Choroid plexus epithelial cell (primary cell): ENCODE results near the gene P2RX1.

ENCODE experiments used
- DNase-seq: peaks from one replicate; pipeline ENCODE4 v3.0.0-alpha.2; 2010; ENCODE audit warnings: low read depth
- H3K4me3 ChIP-seq: 2 replicates; pipeline ENCODE4 v1.5.1; 2011; ENCODE audit warnings: low read depth, mild to moderate bottlenecking, control low read depth, low read length, moderate library complexity
- TF ChIP-seq, protein P1 (sequence below): conservative IDR thresholded peaks from 2 replicates; pipeline ENCODE4 v1.5.1; 2011; ENCODE audit warnings: low read depth, mild to moderate bottlenecking, control low read depth, inconsistent platforms, low read length, moderate library complexity

Gene P2RX1

GRCh38 chr17:3847165-3847670, 69.0 kb downstream of the P2RX1 start:
- no peak for DNase-seq
- TF ChIP-seq, protein P1, sequence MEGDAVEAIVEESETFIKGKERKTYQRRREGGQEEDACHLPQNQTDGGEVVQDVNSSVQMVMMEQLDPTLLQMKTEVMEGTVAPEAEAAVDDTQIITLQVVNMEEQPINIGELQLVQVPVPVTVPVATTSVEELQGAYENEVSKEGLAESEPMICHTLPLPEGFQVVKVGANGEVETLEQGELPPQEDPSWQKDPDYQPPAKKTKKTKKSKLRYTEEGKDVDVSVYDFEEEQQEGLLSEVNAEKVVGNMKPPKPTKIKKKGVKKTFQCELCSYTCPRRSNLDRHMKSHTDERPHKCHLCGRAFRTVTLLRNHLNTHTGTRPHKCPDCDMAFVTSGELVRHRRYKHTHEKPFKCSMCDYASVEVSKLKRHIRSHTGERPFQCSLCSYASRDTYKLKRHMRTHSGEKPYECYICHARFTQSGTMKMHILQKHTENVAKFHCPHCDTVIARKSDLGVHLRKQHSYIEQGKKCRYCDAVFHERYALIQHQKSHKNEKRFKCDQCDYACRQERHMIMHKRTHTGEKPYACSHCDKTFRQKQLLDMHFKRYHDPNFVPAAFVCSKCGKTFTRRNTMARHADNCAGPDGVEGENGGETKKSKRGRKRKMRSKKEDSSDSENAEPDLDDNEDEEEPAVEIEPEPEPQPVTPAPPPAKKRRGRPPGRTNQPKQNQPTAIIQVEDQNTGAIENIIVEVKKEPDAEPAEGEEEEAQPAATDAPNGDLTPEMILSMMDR = no peak
- no peak overlapping the region for H3K4me3 ChIP-seq
